Upper lobe of right lung (tissue), 1 donor: ENCODE results near the gene UBAP2. TPM values are rescaled to one million over a fixed set of nuclear protein-coding genes. Genes with fewer than 3 reads are reported as not detected.

ENCODE experiments used
- ATAC-seq: fragments of 200-7000 bp; cut with Tn5 transposase; one replicate; pipeline ENCODE4 v1.9.1; 2020; ENCODE audit warnings: mild to moderate bottlenecking, moderate library complexity
- DNase-seq: peaks from one replicate; pipeline ENCODE4 v3.0.0-alpha.2; 2020
- H3K27ac ChIP-seq: fragments of 200-600 bp; one replicate; pipeline ENCODE4 v1.8.0; 2022
- H3K27me3 ChIP-seq: fragments of 200-600 bp; one replicate; pipeline ENCODE4 v1.8.0; 2022; ENCODE audit warnings: mild to moderate bottlenecking
- H3K36me3 ChIP-seq: fragments of 200-600 bp; one replicate; pipeline ENCODE4 v1.8.0; 2022
- H3K4me1 ChIP-seq: fragments of 200-600 bp; one replicate; pipeline ENCODE4 v1.8.0; 2022
- H3K4me3 ChIP-seq: fragments of 200-600 bp; one replicate; pipeline ENCODE4 v1.8.0; 2022; ENCODE audit warnings: mild to moderate bottlenecking
- H3K9me3 ChIP-seq: fragments of 200-600 bp; one replicate; pipeline ENCODE4 v1.8.0; 2022
- intact Hi-C: fragments of 100-400 bp; cut with DNase I; formaldehyde crosslinking; loops from one replicate; pipeline ENCODE4 v1.11.0; 2022
- total RNA-seq: library from RNA; stranded (reverse); fragmentation: NEBNext Ultra II Directional; extraction: Animal tissue kit (Norgen Biotek cat#: 25700); gene quantifications from one replicate; pipeline ENCODE4 v1.2.1, GENCODE V29; 2021
- TF ChIP-seq, protein P1 (sequence below): fragments of 200-600 bp; IDR thresholded peaks from one replicate; pipeline ENCODE4 v1.8.0; 2022; ENCODE audit warnings: antibody characterized with exemption
- donor health status: DM: no; HTN: yes; CAD: no; lungs with severe emphysema.

UBAP2 gene
- total RNA-seq, 1 donor from 2014 or later = 36.2 TPM

- no peaks in the 10 kb centered on the region for H3K9me3 ChIP-seq
- ATAC-seq (no peak), DNase-seq (peak; percentile 6)
- H3K27me3 ChIP-seq = no peaks in the 10 kb centered on the region
- no peaks in the 10 kb centered on the region for H3K4me1 ChIP-seq
- peaks cover 33% of the 10 kb centered on the region for H3K36me3 ChIP-seq
- TF ChIP-seq, protein P1, sequence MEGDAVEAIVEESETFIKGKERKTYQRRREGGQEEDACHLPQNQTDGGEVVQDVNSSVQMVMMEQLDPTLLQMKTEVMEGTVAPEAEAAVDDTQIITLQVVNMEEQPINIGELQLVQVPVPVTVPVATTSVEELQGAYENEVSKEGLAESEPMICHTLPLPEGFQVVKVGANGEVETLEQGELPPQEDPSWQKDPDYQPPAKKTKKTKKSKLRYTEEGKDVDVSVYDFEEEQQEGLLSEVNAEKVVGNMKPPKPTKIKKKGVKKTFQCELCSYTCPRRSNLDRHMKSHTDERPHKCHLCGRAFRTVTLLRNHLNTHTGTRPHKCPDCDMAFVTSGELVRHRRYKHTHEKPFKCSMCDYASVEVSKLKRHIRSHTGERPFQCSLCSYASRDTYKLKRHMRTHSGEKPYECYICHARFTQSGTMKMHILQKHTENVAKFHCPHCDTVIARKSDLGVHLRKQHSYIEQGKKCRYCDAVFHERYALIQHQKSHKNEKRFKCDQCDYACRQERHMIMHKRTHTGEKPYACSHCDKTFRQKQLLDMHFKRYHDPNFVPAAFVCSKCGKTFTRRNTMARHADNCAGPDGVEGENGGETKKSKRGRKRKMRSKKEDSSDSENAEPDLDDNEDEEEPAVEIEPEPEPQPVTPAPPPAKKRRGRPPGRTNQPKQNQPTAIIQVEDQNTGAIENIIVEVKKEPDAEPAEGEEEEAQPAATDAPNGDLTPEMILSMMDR = no peak
- no peak overlapping the region for H3K27ac ChIP-seq
- H3K4me3 ChIP-seq = no peak overlapping the region
- intact Hi-C loops = no loop called here
Measured at GRCh38 chr9:34016149-34016548, 32.5 kb downstream of the UBAP2 start.

GRCh38 chr9:34010979-34011378 lies 37.7 kb downstream of the UBAP2 start:
- DNase-seq = no peak
- intact Hi-C loops = no loop called here
- ATAC-seq = no peak
- TF ChIP-seq, protein P1 = peak; percentile 35
- Histone ChIP-seq H3K4me1 (no peaks in the 10 kb centered on the region), H3K27ac (no peak overlapping the region), H3K27me3 (no peaks in the 10 kb centered on the region), H3K9me3 (no peaks in the 10 kb centered on the region), H3K4me3 (no peak overlapping the region), H3K36me3 (peaks cover 42% of the 10 kb centered on the region)

GRCh38 chr9:34001951-34002350 lies 46.7 kb downstream of the UBAP2 start:
- intact Hi-C loops = no loop called here
- Histone ChIP-seq H3K4me3 (no peak overlapping the region), H3K9me3 (no peaks in the 10 kb centered on the region), H3K4me1 (no peaks in the 10 kb centered on the region), H3K27ac (no peak overlapping the region), H3K36me3 (peaks cover 24% of the 10 kb centered on the region), H3K27me3 (no peaks in the 10 kb centered on the region)
- DNase-seq (no peak), ATAC-seq (no peak)
- TF ChIP-seq, protein P1 = no peak

- Histone ChIP-seq H3K9me3 (no peaks in the 10 kb centered on the region), H3K36me3 (peaks cover 24% of the 10 kb centered on the region), H3K27me3 (no peaks in the 10 kb centered on the region), H3K4me3 (no peak overlapping the region), H3K4me1 (no peaks in the 10 kb centered on the region), H3K27ac (no peak overlapping the region)
- intact Hi-C loops = no loop called here
- TF ChIP-seq, protein P1 = no peak
- DNase-seq (no peak), ATAC-seq (no peak)
Measured at GRCh38 chr9:34001298-34001697, 47.4 kb downstream of the UBAP2 start.

- Histone ChIP-seq H3K9me3 (no peaks in the 10 kb centered on the region), H3K4me1 (no peaks in the 10 kb centered on the region), H3K27me3 (no peaks in the 10 kb centered on the region), H3K4me3 (no peak overlapping the region), H3K27ac (no peak overlapping the region), H3K36me3 (peaks cover 36% of the 10 kb centered on the region)
- intact Hi-C loops = no loop called here
- TF ChIP-seq, protein P1 = no peak
- ATAC-seq (no peak), DNase-seq (no peak)
Measured at GRCh38 chr9:33995449-33995848, 53.2 kb downstream of the UBAP2 start.

DNA sequence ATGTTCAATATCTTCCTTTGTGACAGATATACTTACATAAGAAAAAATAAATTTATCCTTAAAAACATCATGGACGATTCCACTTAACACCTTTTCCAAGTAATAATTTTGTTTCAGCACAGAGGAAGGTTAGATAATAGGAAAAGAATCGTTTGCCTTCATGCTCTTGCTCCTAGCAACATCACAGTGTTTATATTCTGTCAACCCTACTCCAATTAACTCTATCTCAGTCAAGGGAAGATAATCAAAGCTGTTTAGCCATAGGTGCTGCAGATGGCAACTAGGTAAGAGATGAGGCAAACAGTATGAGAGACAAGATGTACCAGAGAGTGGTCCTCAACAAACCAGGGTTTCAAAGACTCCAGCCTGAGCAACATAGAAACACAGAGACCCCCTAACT lies 55.6 kb downstream of the UBAP2 start:
- H3K4me1 ChIP-seq = no peaks in the 10 kb centered on the region
- ATAC-seq (no peak), DNase-seq (no peak)
- no peak overlapping the region for H3K27ac ChIP-seq
- H3K27me3 ChIP-seq = no peaks in the 10 kb centered on the region
- H3K4me3 ChIP-seq = no peak overlapping the region
- H3K9me3 ChIP-seq = no peaks in the 10 kb centered on the region
- TF ChIP-seq, protein P1 = no peak
- H3K36me3 ChIP-seq = peaks cover 44% of the 10 kb centered on the region
- intact Hi-C loops = no loop called here
